Stimulated activated CD8-positive, alpha-beta memory T cell treated with anti-CD3 and anti-CD28 coated beads, Interleukin-12 subunit alpha, Interleukin-12 subunit beta, amount 100 ng/mL, for 4 hours (primary cell): ENCODE data around the gene PRDM2.
"Not testable (repeated sequence)": the region's sequence is repeated elsewhere in the genome, so short reads cannot be mapped to it uniquely, and the experiment has no call there.

Experiments used
- DNase-seq: peaks from one replicate; pipeline ENCODE4 v3.0.0-alpha.2; 2020; ENCODE audit warnings: low read depth

Gene PRDM2

GRCh38 chr1:13699510-13699909, 478 bp upstream of the PRDM2 start:
- no peak for DNase-seq

- peak; percentile 16 for DNase-seq
Measured at GRCh38 chr1:13700521-13701270, 708 bp downstream of the PRDM2 start.

- DNase-seq, result no peak
Measured at GRCh38 chr1:13701271-13701640, 1.3 kb downstream of the PRDM2 start.

- DNase-seq, result peak; percentile 19
Measured at GRCh38 chr1:13702425-13703127, 2.6 kb downstream of the PRDM2 start.

GRCh38 chr1:13703128-13703513, 3.1 kb downstream of the PRDM2 start:
- DNase-seq, result no peak

GRCh38 chr1:13703558-13704490, 3.8 kb downstream of the PRDM2 start:
- no peak for DNase-seq

GRCh38 chr1:13706046-13706445, 6.1 kb downstream of the PRDM2 start:
- DNase-seq, result no peak

- no peak for DNase-seq
Measured at GRCh38 chr1:13707164-13707563, 7.2 kb downstream of the PRDM2 start.

GRCh38 chr1:13708380-13708982, 8.5 kb downstream of the PRDM2 start:
- no peak for DNase-seq

GRCh38 chr1:13710086-13710485, 10.1 kb downstream of the PRDM2 start:
- no peak for DNase-seq

- DNase-seq, result no peak
Measured at GRCh38 chr1:13714851-13715250, 14.9 kb downstream of the PRDM2 start.

- DNase-seq, result not testable (repeated sequence)
Measured at GRCh38 chr1:13715616-13716287, 15.8 kb downstream of the PRDM2 start.

- DNase-seq, result no peak
Measured at GRCh38 chr1:13722808-13723360, 22.9 kb downstream of the PRDM2 start.

GRCh38 chr1:13723810-13724209, 23.8 kb downstream of the PRDM2 start:
- DNase-seq, result no peak

GRCh38 chr1:13725714-13726175, 25.8 kb downstream of the PRDM2 start:
- no peak for DNase-seq

GRCh38 chr1:13728091-13728715, 28.2 kb downstream of the PRDM2 start:
- DNase-seq, result no peak

- no peak for DNase-seq
Measured at GRCh38 chr1:13730291-13730690, 30.3 kb downstream of the PRDM2 start.

- DNase-seq, result peak; percentile 57
Measured at GRCh38 chr1:13730751-13731482, 30.9 kb downstream of the PRDM2 start.

- DNase-seq, result no peak
Measured at GRCh38 chr1:13731897-13732296, 31.9 kb downstream of the PRDM2 start.
